ENCODE measurements around the gene MALSU1. TPM values are rescaled to one million over a fixed set of nuclear protein-coding genes. Genes with fewer than 3 reads are reported as not detected.
"Not testable (repeated sequence)": the region's sequence is repeated elsewhere in the genome, so short reads cannot be mapped to it uniquely, and the experiment has no call there.

The MALSU1 gene
- total RNA-seq, 1 donor from 2014 or later = 41.4 TPM

DNA sequence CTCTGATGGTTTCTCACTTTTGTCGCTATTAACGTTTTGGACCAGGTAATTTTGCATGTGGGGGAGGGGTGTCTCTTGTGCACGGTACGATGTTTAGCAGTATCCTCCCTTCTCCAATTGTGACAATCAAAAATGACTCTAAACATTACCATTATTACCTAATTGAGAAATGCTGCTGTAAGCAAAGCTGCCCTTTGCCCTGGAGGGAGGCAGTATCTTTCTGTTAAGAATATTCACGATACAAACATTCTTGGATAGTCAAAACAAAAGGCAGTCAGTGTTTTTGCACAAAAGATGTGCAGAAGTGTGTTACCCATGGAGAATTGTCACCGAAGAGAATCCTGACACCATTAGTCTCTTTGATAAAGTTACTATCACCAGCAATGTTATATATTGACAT is 9.6 kb downstream of the MALSU1 start:
- Histone ChIP-seq H3K4me1 (peaks cover 7% of the 10 kb centered on the region), H3K27ac (no peak overlapping the region), H3K4me3 (no peak overlapping the region), H3K27me3 (ENCODE audit: low read depth) (no peaks in the 10 kb centered on the region), H3K36me3 (peaks cover 43% of the 10 kb centered on the region), H3K9me3 (no peaks in the 10 kb centered on the region)
- intact Hi-C loops (cut with DNase I) = no loop called here
- ATAC-seq (no peak), DNase-seq (no peak)
- TF ChIP-seq, protein P1, sequence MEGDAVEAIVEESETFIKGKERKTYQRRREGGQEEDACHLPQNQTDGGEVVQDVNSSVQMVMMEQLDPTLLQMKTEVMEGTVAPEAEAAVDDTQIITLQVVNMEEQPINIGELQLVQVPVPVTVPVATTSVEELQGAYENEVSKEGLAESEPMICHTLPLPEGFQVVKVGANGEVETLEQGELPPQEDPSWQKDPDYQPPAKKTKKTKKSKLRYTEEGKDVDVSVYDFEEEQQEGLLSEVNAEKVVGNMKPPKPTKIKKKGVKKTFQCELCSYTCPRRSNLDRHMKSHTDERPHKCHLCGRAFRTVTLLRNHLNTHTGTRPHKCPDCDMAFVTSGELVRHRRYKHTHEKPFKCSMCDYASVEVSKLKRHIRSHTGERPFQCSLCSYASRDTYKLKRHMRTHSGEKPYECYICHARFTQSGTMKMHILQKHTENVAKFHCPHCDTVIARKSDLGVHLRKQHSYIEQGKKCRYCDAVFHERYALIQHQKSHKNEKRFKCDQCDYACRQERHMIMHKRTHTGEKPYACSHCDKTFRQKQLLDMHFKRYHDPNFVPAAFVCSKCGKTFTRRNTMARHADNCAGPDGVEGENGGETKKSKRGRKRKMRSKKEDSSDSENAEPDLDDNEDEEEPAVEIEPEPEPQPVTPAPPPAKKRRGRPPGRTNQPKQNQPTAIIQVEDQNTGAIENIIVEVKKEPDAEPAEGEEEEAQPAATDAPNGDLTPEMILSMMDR (IDR thresholded peaks at IDR 0.05) = no peak

DNA sequence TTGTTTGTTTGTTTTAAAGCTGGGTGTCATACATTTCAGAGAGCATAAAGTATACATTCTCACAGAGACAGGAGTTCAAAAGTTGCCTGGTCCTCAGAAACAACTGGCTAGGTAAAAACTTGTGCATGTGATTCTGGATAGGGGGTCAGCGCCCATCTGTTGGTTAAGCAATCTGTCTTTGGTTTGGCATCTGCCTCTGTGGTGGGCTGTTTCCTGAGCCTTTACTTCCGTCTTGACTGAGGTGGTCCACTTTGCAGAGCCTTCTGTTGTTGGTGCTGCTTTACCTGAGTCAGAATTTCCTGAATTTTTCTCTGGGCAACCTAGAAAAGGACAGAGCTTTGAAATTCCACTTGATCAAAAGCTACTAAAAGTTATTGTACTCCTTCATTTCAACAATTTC is 13.0 kb downstream of the MALSU1 start:
- H3K9me3 ChIP-seq; H3K4me3 ChIP-seq; H3K27ac ChIP-seq; H3K27me3 ChIP-seq (ENCODE audit: low read depth); H3K4me1 ChIP-seq; intact Hi-C loops (cut with DNase I); DNase-seq; ATAC-seq: not testable (repeated sequence)
- peaks cover 43% of the 10 kb centered on the region for H3K36me3 ChIP-seq

DNA sequence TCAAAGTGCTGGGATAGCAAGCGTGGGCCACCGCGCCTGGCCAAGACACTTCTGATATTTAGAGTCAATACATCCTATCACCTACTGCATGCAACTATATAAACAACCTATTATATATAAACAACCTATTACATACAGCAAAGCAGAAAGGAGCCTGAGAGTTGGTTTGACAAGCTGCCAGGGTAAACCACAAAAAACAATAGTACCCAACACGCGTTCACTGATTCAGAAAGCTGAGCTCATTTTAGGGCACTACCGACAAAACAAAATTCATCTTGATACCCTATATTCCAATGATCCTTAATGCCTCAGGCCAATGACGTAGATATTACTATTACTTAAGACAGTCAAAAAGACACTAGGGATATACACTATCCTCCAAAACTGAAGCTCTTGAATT is 16.2 kb downstream of the MALSU1 start:
- TF ChIP-seq, protein P1 (IDR thresholded peaks at IDR 0.05) = no peak
- H3K36me3 ChIP-seq = peaks cover 13% of the 10 kb centered on the region
- no peaks in the 10 kb centered on the region for H3K4me1 ChIP-seq
- H3K27ac ChIP-seq = no peak overlapping the region
- no peak for DNase-seq
- H3K4me3 ChIP-seq = no peak overlapping the region
- no peaks in the 10 kb centered on the region for H3K27me3 ChIP-seq (ENCODE audit: low read depth)
- H3K9me3 ChIP-seq = no peaks in the 10 kb centered on the region
- intact Hi-C loops (cut with DNase I) = no loop called here
- no peak for ATAC-seq

DNA sequence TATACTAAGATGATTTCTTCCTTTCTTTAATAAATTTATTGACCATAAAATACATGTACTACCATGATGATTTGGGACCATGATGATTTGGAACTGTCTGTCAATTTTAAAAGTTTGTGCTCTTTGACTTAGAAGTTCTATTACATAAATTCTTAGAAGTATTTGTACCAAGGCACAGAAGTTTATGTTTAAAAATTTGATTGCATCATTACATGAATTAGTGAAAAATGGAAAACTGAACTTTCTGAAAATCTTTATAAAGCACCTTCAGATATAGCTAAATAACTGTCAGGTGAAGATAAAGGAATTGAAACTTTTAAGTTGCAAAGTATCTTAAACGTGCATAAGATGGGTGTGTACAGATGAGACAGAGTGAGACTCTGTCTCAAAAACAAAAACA is 32.0 kb downstream of the MALSU1 start:
- no peaks in the 10 kb centered on the region for H3K9me3 ChIP-seq
- peaks cover 40% of the 10 kb centered on the region for H3K4me1 ChIP-seq
- TF ChIP-seq, protein P1 (IDR thresholded peaks at IDR 0.05) = no peak
- DNase-seq = no peak
- no peak overlapping the region for H3K27ac ChIP-seq
- no peak for ATAC-seq
- no peaks in the 10 kb centered on the region for H3K27me3 ChIP-seq (ENCODE audit: low read depth)
- H3K4me3 ChIP-seq = no peak overlapping the region
- no peaks in the 10 kb centered on the region for H3K36me3 ChIP-seq
- intact Hi-C loops (cut with DNase I) = no loop called here

DNA sequence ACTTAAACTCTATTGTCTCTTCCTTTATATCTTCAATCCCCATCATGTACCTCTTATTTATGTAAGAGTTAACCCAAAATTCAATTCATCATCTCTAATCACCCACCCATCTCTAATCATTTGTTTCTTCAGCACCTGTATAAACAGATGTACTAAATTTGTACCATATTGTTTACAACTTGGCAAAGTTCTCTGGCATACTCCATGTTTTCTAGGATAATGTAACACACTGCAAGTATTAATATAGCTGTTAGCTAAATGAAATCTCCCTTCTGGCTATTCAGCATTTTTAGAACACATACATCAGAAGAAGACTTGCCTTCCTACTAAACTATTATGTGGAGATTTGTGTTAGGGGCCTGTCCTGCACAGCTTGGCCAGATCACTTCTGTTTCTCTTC is 33.1 kb downstream of the MALSU1 start:
- Histone ChIP-seq H3K27me3 (ENCODE audit: low read depth) (no peaks in the 10 kb centered on the region), H3K9me3 (no peaks in the 10 kb centered on the region), H3K4me1 (peaks cover 44% of the 10 kb centered on the region), H3K4me3 (no peak overlapping the region), H3K27ac (no peak overlapping the region), H3K36me3 (no peaks in the 10 kb centered on the region)
- intact Hi-C loops (cut with DNase I) = no loop called here
- TF ChIP-seq, protein P1 (IDR thresholded peaks at IDR 0.05) = no peak
- DNase-seq (no peak), ATAC-seq (no peak)

DNA sequence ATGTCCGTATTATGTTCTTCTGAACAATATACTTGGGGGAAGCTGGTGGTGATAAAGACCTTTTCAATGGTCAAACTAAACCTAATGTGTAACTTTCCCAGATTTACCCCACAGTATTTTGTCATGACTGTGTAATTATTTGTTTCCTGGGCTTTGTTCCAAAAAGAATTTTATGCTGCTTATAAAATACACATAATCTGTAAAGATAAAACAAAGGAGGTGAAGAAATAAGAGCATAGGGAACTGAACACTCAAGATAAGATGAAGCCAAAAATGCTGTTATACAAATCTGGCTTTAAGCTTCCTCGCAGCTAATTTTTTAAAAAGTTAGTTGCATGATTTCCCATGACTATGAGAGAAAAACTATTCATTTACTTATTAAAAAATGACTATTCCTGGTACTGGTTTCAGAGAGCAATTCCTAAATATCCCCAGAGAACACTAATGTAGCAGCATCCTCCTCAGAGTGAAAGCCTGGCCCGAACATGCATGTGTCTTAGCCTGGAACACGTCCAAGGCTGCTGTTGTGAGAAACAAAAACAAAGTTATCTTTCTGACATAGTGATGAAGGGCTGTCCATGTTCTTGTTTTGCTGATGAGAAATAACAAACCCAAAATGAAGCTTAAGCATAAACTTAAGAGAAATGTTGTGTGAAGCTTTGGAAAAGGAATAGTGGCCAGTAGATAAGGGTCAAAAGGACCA is 33.9 kb downstream of the MALSU1 start:
- no peak overlapping the region for H3K4me3 ChIP-seq
- H3K27me3 ChIP-seq (ENCODE audit: low read depth) = no peaks in the 10 kb centered on the region
- TF ChIP-seq, protein P1 (IDR thresholded peaks at IDR 0.05) = no peak
- no peak for DNase-seq
- intact Hi-C loops (cut with DNase I) = no loop called here
- H3K4me1 ChIP-seq = peaks cover 44% of the 10 kb centered on the region
- no peaks in the 10 kb centered on the region for H3K9me3 ChIP-seq
- peak overlapping the region; percentile 65 for H3K27ac ChIP-seq
- peak in 1 of 2 donors; percentile 46 for ATAC-seq
- no peaks in the 10 kb centered on the region for H3K36me3 ChIP-seq
